GM12878 (cell line): Measurements from ENCODE around the gene COPS3. TPM values are rescaled to one million over a fixed set of nuclear protein-coding genes. Genes with fewer than 3 reads are reported as not detected.

Experiments
- ATAC-seq: fragments of 200-7000 bp; cut with Tn5 transposase; 3 replicates; pipeline ENCODE4 v1.9.1; 2020; ENCODE audit warnings: mild to moderate bottlenecking, moderate library complexity
- BruUV-seq: library from RNA; stranded (reverse); fragments of 400-500 nt; replicated peaks from 2 replicates; lab custom pipeline; 2021; lab: Mats Ljungman, UMichigan
- CTCF ChIA-PET: fragments of 300-600 bp; sonication (Branson Sonifier 250); formaldehyde crosslinking; extraction: SDS; loops from one replicate; lab custom pipeline; 2021; ENCODE audit warnings: inconsistent platforms; lab: Yijun Ruan, JAX
- POLR2A ChIA-PET: fragments of 350-600 bp; formaldehyde crosslinking; extraction: SDS; loops from one replicate; lab custom pipeline; 2021; ENCODE audit warnings: inconsistent platforms; lab: Charles Lee
- RAD21 ChIA-PET: fragments of 300-600 bp; sonication (Branson Sonifier 250); formaldehyde crosslinking; loops from one replicate; lab custom pipeline; 2023; ENCODE audit warnings: antibody characterized with exemption; ENCODE audit not compliant: unreplicated experiment; lab: Charles Lee
- SMC1A ChIA-PET: fragments of 300-600 bp; sonication (Branson Sonifier 250); formaldehyde crosslinking; loops from one replicate; lab custom pipeline; 2023; ENCODE audit not compliant: unreplicated experiment, uncharacterized antibody; lab: Charles Lee
- DNase-seq: peaks from one replicate; pipeline ENCODE4 v3.0.0-alpha.2; 2011; ENCODE audit warnings: low read depth, low spot score
- FAIRE-seq: peaks from 3 replicates; lab custom pipeline; 2011; peaks lifted over from hg19 to GRCh38; lab: Jason Lieb, UNC
- H2AFZ ChIP-seq: 2 replicates; pipeline ENCODE4 v1.6.0; 2011; ENCODE audit warnings: low read depth, low read length, control low read depth; ENCODE audit not compliant: control insufficient read depth
- H3K27ac ChIP-seq: 2 replicates; pipeline ENCODE4 v1.5.1; 2011; ENCODE audit warnings: control low read depth; ENCODE audit not compliant: control insufficient read depth, insufficient read depth
- H3K27me3 ChIP-seq, 2 experiments: replicated peaks in 1 of 2; 2 replicates each; pipeline versions ENCODE4 v1.6.0 to v1.6.1; 2011; ENCODE audit warnings: low read length in 1 of 2; ENCODE audit not compliant: control insufficient read depth in 2 of 2, insufficient read depth in 2 of 2
- H3K36me3 ChIP-seq, 2 experiments: 2 replicates each; pipeline ENCODE4 v1.5.1; 2011; ENCODE audit warnings: low read length in 1 of 2; ENCODE audit not compliant: control insufficient read depth in 2 of 2, insufficient read depth in 2 of 2
- H3K4me1 ChIP-seq: 2 replicates; pipeline ENCODE4 v1.6.1; 2011; ENCODE audit warnings: mild to moderate bottlenecking, low read length, moderate library complexity, mixed read lengths; ENCODE audit not compliant: control insufficient read depth, insufficient read depth
- H3K4me2 ChIP-seq: 2 replicates; pipeline ENCODE4 v1.6.0; 2011; ENCODE audit warnings: control low read depth; ENCODE audit not compliant: control insufficient read depth, insufficient read depth
- H3K4me3 ChIP-seq: fragments of 200-600 bp; sonication (generic); 2 replicates; pipeline ENCODE4 v1.5.1; 2016
- H3K79me2 ChIP-seq: 2 replicates; pipeline ENCODE4 v1.6.0; 2011; ENCODE audit warnings: low read length; ENCODE audit not compliant: control insufficient read depth, insufficient read depth
- H3K9ac ChIP-seq: 2 replicates; pipeline ENCODE4 v1.8.0; 2011; ENCODE audit warnings: low read length, control low read depth, mixed read lengths; ENCODE audit not compliant: control insufficient read depth, insufficient read depth
- H3K9me3 ChIP-seq: replicated peaks from 3 replicates; pipeline ENCODE4 v1.5.1; 2011; ENCODE audit warnings: mild to moderate bottlenecking, low read length; ENCODE audit not compliant: control insufficient read depth, insufficient read depth
- H4K20me1 ChIP-seq: 2 replicates; pipeline ENCODE4 v1.6.0; 2011; ENCODE audit not compliant: control insufficient read depth, insufficient read depth
- NFXL1 ChIP-seq: fragments of 450-650 bp; IDR thresholded peaks from 2 replicates; pipeline ENCODE4 v1.6.1; 2017; ENCODE audit warnings: antibody characterized with exemption, mild to moderate bottlenecking, borderline replicate concordance
- WRNIP1 ChIP-seq: IDR thresholded peaks from 2 replicates; pipeline ENCODE4 v1.6.1; 2011; ENCODE audit warnings: low read depth, low read length, improper control_type of control experiment, borderline replicate concordance
- ZNF384 ChIP-seq: IDR thresholded peaks from 2 replicates; pipeline ENCODE4 v1.6.1; 2012; ENCODE audit warnings: low read depth, mild to moderate bottlenecking, low read length, improper control_type of control experiment, borderline replicate concordance
- WGBS: methylation state at CpG from one replicate; pipeline ENCODE4 v1.1.6; 2016; ENCODE audit warnings: low lambda C conversion rate; ENCODE audit not compliant: insufficient replicate concordance, insufficient coverage; ENCODE audit errors: missing lambda C conversion rate; 5-methylcytosine and 5-hydroxymethylcytosine counted together
- in situ Hi-C: fragments of 300-500 bp; cut with MboI; formaldehyde crosslinking; loops from 9 replicates; pipeline ENCODE4 v1.14.3; 2018; ENCODE audit warnings: mixed read lengths
- intact Hi-C: fragments of 100-400 bp; cut with micrococcal nuclease; formaldehyde crosslinking; loops from one replicate; pipeline ENCODE4 v1.14.2; 2022; ENCODE audit not compliant: unreplicated experiment
- polyA plus RNA-seq, 11 experiments: library from polyadenylated mRNA; depleted of rRNA in 4 of 11; unstranded in 6 of 11; stranded (reverse) in 5 of 11; fragments of >200 nt; fragmentation: Nextera tagmentation in 4 of 11; fragmentation: Illumina TruSeq in 1 of 11; extraction: Ambion mirVana in 4 of 11; extraction: Trizol in 1 of 11; gene quantifications; 1 replicate in 1 of 11; 2 replicates in 10 of 11; pipeline versions ENCODE4 v1.2.1 to v1.2.3, GENCODE V29; 2011 to 2016; ENCODE audit warnings: inconsistent platforms in 2 of 11, missing spikeins in 2 of 11, low read depth in 1 of 11
- total RNA-seq, 4 experiments: library from RNA; depleted of rRNA in 3 of 4; stranded (reverse); fragments of >200 nt in 3 of 4; fragmentation: Illumina TruSeq in 1 of 4; extraction: Trizol in 1 of 4; gene quantifications; 2 replicates each; pipeline versions ENCODE4 v1.2.1 to v1.2.3, GENCODE V29; 2013 to 2021
- TF ChIP-seq, protein P1 (sequence below): fragments of 450-650 bp; IDR thresholded peaks from 2 replicates; pipeline ENCODE4 v1.6.1; 2016; ENCODE audit warnings: mild to moderate bottlenecking, moderate library complexity, borderline replicate concordance

COPS3 gene
- total and polyA plus RNA-seq, 10 of the 15 experiments (the other 5 are each of a cell fraction or from before 2014, with no cell fraction given) = 99.7 to 187 (median 133) TPM

DNA sequence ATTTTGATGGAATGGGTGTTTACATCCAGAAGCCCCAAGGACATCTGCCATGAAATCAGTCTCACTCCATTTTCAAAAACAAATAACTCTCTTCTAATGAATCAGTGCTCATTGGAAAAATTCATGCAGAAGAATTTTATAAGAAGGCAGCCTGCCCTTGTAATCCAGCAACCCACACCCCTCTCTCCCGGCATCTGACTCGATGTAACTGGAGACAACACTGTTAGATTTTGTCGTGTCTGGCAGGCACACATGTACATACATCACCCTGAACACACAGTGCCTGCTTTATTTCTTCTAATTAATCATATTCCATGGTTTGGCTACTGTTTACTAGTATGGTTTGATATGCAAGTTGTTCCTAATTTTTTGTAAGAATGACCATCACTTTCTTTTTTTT lies 63.1 kb downstream of the COPS3 start:
- Histone ChIP-seq H3K4me3 (no peak overlapping the region), H2AFZ (no peak overlapping the region), H3K36me3 (peaks cover 17 to 31% of the 10 kb centered on the region in 2 experiments), H3K79me2 (no peaks in the 10 kb centered on the region), H3K9me3 (no peaks in the 10 kb centered on the region), H3K4me1 (no peaks in the 10 kb centered on the region), H4K20me1 (no peaks in the 10 kb centered on the region), H3K9ac (no peak overlapping the region), H3K27ac (no peak overlapping the region), H3K4me2 (no peak overlapping the region), H3K27me3 (no peaks in the 10 kb centered on the region)
- RAD21 ChIA-PET = no interaction called here
- ATAC-seq = no peak
- 98% methylated on average over 3 of the region's 3 CpGs for WGBS
- DNase-seq = no peak
- intact Hi-C loops = no loop called here
- CTCF ChIA-PET = no interaction called here
- SMC1A ChIA-PET = no interaction called here
- TF ChIP-seq NFXL1 (no peak), WRNIP1 (no peak), ZNF384 (no peak)
- TF ChIP-seq, protein P1, sequence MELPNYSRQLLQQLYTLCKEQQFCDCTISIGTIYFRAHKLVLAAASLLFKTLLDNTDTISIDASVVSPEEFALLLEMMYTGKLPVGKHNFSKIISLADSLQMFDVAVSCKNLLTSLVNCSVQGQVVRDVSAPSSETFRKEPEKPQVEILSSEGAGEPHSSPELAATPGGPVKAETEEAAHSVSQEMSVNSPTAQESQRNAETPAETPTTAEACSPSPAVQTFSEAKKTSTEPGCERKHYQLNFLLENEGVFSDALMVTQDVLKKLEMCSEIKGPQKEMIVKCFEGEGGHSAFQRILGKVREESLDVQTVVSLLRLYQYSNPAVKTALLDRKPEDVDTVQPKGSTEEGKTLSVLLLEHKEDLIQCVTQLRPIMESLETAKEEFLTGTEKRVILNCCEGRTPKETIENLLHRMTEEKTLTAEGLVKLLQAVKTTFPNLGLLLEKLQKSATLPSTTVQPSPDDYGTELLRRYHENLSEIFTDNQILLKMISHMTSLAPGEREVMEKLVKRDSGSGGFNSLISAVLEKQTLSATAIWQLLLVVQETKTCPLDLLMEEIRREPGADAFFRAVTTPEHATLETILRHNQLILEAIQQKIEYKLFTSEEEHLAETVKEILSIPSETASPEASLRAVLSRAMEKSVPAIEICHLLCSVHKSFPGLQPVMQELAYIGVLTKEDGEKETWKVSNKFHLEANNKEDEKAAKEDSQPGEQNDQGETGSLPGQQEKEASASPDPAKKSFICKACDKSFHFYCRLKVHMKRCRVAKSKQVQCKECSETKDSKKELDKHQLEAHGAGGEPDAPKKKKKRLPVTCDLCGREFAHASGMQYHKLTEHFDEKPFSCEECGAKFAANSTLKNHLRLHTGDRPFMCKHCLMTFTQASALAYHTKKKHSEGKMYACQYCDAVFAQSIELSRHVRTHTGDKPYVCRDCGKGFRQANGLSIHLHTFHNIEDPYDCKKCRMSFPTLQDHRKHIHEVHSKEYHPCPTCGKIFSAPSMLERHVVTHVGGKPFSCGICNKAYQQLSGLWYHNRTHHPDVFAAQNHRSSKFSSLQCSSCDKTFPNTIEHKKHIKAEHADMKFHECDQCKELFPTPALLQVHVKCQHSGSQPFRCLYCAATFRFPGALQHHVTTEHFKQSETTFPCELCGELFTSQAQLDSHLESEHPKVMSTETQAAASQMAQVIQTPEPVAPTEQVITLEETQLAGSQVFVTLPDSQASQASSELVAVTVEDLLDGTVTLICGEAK = no peak
- POLR2A ChIA-PET = no interaction called here
- no peak for FAIRE-seq
- in situ Hi-C loops = no loop called here
- BruUV-seq = no TSS peak
